GM19468 (cell line): ENCODE measurements around the gene SH3BP2.

ENCODE experiments used
- ATAC-seq: cut with Tn5 transposase; IDR thresholded peaks from one replicate; pipeline ENCODE4 v1.9.1; 2021; ENCODE audit warnings: mild to moderate bottlenecking, moderate library complexity, moderate number of reproducible peaks; ENCODE audit not compliant: unreplicated experiment; ENCODE audit errors: extremely low read depth

Gene SH3BP2

DNA sequence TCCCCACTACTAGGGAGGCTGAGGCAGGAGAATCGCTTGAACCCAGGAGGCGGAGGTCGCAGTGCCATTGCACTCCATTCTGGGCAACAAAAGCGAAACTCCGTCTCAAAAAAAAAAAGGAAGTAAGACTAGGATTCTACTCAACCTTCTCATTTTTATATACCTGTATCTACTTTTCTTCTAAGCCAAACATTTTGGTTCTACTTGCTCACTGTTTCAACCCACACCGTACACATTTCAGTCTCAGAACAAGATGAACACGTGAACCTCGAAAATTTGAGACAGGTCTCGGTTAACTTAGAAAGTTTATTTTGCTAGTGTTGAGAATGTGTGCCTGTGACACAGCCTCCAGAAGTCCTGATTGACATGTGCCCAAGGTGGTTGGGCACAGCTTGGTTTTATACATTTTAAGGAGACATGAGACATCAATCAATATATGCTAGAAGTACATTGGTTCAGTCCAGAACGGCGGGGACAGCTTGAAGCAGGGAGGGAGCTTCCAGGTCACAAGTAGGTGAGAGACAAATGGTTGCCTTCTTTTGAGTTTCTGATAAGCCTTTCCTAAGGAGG is 54.5 kb downstream of the SH3BP2 start:
- ATAC-seq: no peak

DNA sequence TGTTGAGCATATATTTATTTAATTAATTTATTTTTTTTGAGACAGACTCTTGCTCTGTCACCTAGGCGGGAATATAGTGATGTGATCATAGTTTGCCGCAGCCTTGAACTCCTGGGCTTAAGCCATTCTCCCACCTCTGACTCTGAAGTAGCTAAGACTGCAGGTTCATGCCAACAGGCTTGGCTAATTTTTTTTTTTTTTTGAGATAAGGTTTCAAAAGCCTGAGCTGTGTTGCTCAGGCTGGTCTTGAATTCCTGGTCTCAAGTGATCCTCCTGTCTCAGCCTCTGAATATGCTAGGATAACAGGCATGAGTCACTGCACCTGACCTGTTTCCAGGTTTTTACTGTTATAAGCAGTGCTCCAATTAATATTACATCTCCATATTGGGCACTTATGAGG is 55.6 kb downstream of the SH3BP2 start:
- ATAC-seq: no peak

DNA sequence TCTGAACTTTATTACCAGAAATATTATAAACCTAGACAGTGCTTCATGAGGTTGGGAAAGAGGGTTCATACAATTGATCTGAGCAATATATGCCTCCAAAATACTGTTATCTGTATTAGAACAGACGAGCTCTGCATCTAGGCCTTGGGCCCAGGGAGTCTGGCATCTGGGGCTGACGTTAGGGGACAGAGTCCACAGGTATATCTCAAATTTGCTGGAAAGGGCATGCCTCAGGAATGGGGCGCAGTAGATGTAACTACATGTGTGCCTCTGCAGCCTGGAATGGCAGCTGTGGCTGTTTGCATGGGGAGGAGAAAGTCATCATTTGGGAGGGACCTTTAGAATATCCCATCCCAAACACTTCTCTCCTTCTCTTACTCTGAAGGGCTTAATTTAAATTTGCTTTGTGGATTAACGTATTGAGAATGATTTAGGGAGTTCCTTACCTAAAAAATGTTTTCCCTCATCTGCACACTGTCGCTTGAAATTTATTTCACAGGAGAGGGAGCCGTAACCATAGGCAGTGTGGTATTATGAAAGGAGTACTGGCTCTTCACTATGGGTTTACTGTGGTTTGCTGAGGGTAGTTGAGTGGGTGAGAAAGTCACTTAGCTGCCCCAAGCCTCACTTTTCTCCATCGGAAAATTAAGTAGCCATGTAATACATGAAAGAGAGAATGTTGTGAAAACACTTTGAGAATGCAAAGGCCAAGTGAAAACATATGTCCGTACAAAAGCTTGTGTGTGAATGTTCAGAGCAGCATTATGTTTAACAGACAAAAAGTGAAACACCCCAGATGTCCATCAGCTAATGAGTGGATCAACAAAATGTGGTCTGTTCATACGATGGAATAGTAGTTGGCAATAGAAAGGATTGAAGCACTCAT is 56.6 kb downstream of the SH3BP2 start:
- ATAC-seq: no peak

DNA sequence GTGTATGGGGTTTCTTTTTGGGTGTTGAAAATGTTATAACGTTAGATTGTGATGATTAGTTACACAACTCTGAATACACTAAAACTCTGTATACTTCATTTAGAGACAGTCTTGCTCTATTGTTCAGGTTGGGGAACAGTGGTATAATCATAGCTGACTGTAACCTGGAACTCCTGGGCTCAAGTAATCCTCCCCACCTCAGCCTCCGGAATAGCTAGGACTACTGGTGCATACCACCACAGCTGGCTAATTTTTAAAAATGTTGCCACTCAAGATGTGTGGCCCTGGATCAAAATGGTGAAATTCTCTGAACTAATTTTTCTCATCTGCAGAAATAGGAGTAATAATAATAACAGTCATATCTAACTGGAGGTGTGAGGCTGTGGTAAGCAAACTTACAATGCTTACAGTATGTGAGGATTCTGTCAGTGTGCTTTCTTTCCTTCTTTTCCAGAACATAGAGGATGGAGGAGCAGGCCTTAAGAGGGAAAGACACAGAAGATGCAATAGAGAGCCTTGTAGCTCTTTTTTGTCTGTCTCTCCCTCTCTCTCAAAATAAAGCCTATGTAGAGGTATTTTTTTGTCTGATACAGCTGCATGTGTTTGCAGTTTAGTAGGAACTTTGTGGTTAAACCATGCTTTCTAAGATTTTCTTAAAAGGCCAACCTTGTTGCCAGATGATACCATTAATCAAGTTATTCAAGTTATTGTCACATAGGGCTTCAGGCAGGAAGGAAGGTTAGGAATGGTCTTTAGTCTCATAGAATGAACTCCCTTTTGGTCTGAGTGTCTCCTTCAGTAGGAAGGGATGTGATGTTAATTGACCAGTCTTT is 58.3 kb downstream of the SH3BP2 start:
- no peak for ATAC-seq

DNA sequence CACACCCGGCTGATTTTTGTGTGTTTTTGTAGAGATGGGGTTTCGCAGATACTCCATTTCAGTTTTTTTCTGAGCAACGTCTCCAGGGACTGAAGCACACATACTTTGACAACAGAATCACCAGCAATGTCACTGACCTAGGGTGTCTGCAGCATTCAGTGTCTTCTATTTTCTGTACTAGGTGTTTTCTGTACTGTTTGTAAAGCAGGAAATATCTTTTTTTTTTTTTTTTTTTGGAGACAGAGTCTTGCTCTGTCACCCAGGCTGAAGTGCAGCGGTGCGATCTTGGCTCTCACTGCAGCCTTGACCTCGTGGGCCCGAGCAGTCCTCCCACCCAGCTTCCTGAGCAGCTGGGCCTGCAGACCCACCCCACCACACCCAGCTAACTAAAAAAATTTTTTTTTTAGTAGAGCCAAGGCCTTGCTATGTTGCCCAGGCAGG is 59.6 kb downstream of the SH3BP2 start:
- peak; percentile 35 for ATAC-seq

DNA sequence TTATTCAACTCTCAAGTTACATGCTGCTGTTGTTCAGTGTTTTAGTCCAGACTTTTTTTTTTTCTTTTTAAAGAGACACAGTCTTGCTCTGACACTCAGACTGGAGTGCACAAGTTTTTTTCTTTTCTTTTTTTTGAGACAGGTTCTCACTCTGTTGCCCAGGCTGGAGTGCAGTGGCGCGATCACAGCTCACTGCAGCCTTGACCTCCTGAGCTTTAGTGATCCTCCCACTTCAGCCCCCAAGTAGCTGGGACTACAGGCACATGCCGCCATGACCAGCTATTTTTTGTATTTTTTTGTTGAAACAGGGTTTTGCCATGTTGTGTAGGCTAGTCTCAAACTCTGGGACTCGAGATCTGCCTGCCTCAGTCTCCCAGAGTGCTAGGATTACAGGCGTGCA is 62.7 kb downstream of the SH3BP2 start:
- no peak for ATAC-seq

DNA sequence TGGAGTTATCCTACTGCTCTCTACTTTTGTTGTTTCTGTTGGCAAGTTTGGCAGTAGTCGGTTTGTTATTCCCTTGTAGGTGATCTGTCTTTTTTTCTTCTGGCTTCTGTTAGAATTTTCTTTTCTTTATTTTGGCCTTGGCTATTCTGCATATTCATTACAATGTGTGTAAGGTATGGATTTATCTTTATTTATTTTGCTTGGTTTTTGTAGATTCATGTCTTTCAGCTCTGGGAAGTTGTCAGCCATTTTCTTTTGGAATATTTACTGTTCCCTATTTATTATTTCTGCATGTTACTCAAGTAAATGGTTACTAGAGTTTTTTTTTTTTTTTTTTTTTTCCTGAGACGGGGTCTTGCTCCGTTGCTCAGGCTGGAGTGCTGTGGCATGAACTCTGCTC is 63.4 kb downstream of the SH3BP2 start:
- no peak for ATAC-seq

DNA sequence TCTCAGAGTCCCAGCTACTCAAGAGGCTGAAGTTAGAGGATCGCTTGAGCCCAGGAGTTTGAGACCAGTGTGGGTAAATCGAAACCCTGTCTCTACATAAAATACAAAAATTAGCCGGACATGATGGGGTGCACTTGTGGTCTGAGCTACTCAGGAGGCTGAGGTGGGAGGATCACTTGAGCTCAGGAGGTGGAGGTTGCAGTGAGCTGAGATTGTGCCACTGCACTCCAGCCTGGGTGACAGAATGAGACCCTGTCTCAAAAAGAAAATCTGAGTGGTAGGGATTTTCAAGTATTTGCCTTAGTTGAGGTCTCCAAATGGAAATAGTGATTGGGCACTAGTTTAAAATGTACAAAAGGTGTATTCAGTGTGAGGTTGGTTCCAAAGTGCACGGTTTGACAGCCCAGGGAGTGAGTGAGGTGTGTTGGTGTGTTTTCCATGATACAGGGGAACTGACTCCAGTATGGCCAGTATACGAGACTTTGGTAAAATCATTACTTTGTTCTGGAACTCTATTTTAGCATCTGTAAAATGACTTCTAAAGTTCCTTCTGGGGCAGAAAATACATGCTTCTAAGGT is 64.6 kb downstream of the SH3BP2 start:
- no peak for ATAC-seq

DNA sequence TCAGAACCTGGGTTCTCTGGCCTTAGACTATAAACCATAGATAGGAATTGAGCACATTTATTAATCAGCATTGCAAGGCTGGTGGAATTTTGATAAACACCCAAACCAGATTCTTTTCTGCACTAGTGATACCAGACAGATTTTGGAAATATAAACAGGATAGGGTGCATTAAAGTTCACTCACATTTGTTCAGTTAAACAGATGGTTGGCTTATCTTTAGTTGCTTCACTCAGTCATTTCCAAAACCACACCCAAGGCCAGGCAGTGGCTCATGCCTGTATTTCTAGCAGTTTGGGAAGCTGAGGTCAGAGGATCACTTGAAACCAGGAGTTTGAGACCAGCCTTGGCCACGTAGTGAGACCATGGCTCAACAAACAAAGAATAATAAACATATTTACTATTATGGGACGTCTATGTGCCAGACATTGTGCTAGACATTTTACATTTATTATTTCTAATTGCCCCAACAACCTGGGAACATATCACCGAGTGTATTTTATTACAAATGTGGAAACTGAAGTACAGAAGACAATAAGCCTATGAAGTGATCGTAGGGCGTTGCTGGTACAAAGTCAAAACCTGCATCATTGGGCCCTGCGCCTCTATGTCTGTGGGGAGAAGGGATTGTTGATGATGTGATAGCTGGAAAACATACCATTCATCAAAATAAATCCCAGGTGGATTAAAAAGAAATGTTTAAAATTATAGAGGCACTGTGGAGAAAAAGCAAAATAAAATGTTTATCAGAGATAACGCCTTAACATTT is 65.7 kb downstream of the SH3BP2 start:
- ATAC-seq: no peak

DNA sequence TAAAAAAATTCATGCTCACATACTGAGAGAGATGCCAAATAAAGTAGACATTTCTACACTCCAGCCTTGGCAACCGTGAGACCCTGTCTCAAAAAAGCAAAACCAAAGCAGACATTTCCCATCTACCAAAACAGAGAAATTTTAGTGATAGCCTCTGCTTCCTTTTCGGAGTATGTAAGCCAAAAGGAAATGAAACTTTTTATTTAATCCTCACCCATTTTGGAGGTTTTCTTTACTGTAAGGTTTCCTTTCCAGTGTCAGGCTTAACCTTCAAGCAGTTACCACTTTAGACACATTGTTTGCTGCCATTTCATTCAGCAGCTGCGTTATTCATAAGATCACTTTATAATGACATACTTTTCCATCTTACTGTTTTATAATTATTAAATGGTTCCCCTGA is 66.6 kb downstream of the SH3BP2 start:
- no peak for ATAC-seq

DNA sequence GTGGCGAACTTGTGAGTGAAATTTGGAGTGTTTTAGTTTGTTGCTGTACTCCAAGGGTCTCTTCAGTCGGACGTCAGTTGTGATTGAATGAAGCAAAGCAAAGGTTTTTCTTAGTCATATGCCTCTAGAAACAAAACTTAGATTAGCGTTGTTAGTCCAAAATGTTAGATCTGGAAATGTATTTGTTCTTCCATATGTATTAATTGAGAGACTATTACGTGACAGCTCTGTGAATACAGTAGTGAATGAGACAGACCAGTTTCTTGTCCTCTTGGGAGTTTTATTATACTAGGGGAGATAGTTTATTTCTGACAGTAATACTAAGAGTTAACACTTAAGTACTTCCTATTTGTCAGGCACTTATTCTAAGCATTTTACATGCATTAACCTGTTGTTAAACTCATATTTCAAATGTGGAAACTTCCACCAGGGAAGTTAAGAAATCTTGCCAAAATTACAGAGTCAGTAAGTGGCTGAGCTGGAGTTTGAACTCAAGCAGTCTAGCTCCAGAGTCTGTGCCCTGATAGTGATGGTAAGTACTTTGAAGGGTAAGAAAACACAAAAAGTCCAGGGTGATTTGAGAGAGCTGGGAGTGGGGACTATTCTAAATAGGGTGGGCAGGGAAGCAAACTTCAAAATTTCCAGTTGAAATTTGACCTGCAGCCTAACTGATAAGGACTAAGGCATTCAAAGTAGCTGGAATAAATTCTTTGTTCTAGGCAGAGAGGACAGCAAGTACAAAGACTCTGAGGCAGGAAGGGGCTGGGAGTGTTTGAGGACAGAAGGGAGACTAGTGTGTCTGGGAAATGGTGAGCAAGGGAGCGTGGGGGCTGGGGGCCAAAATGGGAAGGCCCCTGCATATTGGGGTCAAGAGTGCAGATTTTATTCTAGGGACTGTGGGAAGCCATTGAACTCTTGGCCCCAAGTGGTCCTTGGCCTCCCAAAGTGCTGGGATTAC is 67.8 kb downstream of the SH3BP2 start:
- ATAC-seq: no peak

DNA sequence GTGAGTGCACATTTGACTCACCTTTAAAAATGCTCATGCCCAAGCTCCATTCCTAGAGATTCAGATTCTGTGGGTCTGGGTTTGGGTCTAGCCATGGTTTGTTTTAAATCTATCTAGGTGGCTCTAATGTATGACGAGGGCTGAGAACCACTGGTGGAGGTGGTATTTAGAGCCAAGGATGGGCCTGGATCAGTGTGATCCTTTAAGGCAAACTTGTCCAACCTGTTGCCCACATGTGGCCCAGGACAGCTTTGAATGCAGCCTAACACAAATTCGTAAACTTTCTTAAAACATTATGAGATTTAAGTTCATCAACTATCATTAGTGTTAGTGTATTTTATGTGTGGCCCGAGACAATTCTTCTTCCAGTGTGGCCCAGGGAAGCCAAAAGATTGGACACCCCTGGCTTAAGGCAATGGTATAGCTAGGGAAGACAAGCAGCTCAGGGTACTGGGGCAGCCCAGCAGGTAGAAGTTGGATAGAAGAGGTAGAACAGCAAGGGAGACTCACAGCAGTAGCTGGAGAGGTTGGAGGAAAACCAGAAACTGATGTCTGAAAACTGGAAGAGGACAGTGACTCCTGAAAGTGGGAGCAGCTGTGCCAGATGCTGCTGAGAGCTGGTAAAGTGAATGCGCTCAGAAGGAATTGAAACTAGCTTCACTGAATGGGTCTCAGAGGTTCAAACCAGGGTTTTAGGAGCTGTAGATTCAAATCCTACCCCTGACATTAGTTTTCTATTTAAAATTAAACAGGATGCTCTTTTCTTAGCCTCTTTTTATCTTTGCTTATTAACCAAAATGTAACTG is 68.9 kb downstream of the SH3BP2 start:
- no peak for ATAC-seq

DNA sequence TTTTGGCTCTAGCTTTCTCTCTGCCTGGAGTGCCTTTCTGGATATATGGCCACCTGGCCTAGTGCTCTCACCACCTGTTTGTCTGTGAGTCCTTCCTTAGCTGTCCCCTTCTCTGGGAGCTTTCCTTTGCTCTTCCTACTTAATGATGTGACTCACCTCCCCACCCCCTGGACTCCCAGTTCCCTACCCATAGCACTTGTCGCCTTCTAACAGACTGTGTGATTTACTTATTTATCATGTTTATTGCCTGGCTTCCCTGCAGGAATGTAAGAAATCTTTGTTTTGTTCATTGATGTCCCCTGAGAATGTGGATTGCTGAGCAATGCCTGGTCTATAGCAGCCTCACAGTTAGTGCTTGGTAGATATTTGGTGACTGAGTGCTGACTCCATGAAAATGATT is 69.6 kb downstream of the SH3BP2 start:
- ATAC-seq: no peak

DNA sequence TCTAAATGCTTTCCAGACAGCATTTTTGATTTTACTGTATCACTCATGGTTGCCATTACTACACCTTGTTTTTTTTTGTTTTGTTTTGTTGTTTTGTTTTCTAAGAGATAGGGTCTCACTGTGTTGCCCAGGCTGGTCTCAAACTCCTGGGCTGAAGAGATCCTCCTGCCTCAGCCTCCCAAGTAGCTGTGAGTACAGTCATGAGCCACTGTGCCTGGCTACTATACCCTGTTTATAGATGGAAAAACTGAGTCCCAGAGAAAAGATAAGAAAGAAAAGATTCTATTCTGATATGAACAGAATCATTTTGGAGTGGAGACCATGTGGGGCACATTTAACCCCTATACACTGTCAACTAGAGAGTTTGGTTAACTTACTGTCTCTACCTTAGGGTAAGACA is 70.8 kb downstream of the SH3BP2 start:
- no peak for ATAC-seq

DNA sequence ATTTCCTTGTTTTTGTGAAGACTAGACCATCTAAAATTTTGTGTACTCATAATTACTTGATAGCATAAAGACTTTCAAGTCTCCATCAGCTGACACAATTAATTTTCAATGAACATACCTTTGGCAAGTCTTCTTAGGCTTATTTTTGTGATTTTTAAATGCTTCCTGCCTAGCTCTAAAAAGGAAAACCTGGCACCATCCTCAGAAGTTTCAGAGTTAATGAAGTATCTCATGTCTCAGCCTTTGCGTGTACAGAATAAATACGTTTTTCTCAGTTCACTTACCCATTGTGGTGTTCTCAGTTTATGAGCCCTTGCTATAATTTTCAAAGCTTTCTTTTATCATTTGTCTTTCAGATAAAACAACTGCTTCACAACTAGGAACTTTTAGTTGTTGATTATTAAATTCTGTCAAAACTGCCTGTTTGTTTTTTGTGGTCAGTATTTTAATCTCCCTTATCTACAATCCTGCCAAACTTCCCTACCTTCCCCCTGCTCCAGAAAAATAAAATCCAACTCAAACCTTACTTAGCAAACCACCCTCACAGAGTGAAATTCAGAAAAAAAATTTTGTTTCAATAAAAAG is 72.4 kb downstream of the SH3BP2 start:
- no peak for ATAC-seq

DNA sequence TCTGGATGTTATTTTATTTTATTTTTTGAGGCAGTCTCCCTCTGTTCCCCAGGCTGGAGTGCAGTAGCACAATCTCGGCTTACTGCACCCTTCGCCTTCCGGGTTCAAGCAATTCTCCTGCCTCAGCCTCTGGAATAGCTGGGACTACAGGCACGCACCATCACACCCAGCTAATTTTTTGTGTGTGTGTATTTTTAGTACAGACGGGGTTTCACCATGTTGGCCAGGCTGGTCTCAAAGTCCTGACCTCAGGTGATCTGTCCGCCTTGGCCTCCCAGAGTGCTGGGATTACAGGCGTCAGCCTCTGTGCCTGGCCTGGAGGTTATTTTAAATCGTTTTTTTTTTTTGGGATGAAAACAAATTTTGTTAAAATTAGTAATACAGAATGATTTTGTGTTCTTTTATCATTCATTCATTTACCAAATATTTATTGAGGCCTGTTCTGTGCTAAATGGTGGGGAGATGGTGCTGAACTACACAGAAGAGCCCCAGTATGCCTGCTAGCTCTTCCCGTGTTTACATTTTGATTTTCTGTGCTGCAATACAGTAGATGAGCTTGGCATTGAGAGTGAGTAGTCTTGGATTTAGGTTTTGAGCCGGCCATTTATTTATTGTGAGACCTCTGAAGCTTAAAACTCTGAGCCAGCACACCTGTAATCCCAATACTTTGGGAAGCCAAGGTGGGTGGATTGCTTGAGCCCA is 73.4 kb downstream of the SH3BP2 start:
- no peak for ATAC-seq

DNA sequence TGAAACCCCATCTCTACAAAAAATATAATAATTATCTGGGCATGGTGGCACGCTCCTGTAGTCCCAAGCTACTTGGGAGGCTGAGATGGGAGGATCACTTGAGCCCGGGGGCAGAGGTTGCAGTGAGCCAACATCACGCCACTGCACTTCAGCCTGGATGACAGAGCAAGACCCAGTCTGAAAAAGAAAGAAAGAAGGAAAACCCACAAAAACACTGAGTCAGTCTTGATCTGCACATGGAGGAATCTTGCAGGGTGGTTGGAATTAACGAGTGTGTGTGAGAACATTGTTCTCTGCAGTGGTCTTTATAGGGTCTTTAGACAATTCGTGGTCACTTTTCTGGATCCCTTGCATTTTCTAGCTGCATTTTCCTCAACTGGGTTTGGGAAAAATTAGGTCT is 74.0 kb downstream of the SH3BP2 start:
- no peak for ATAC-seq
